Stimulated activated CD8-positive, alpha-beta memory T cell treated with anti-CD3 and anti-CD28 coated beads, Interleukin-12 subunit alpha, Interleukin-12 subunit beta, amount 100 ng/mL, for 24 hours (primary cell): ENCODE results near the gene OR5K2.

ENCODE experiments used
- DNase-seq: peaks from one replicate; pipeline ENCODE4 v3.0.0-alpha.2; 2020; ENCODE audit errors: extremely low read depth

The OR5K2 gene

DNA sequence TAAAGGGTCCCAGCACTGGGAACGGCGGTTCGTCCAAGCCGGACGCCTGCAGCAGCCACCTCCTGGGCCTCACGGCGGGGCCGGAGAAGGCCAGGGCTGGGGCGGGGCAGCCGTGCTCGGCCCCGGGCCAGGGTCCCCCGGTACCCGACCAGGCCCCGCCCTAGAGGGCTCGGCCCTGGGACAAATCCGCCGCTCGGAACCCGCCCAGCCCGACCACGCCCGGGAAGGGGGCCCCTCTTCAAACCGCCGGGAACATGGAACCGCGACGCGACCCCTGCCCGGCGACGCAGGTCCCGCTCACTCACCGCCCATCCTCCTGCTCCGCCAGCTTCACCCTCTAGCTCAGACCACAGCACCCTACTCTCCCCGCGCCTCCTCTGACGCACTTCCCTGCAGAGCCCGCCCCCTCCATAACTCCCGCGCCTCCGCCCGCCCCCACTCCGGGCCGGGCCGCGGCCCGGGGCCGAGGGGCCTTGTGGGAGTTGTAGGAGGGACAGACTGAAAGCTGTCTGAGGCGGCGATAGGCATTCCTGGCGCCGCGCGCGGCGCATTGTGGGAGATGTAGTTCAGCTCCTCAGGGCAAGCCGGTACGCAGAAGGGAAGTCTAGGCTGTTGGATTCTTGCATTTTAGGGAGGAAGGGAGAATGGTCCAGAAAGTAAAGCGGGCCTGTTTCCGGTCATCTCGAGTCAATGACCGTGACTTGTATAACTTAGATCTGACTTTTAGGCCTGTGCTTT, 25.2 kb downstream of the OR5K2 start, which contains the start of gene CLDND1:
CLDND1 (minus strand) TSS at position 359 of the 738 bp plus-strand sequence. CDS start 1,478 bp downstream, outside the sequence.
- peak; percentile 82 for DNase-seq

DNA sequence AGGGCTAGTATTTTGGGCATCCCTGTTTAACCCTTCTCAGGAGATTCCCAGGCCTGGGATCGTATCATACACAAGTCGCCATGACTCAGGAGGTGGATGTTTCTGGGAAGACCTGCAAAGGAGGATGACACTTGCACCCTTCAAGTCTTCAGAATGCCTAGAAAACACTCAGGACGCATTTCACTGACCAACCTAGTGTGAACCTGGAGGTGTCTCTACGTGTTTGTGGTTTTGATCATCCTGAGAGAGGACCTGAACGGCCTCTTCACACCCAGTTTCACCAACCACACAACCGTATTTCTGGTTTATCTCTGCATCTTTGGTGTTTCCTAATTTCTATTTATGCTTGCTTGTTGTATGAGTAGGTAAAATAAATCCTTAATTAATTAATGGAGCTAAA, 28.0 kb downstream of the OR5K2 start:
- DNase-seq: no peak

- DNase-seq: no peak
Observed at GRCh38 chr3:98528474-98529346, 31.2 kb downstream of the OR5K2 start.

GRCh38 chr3:98529856-98530459, 32.5 kb downstream of the OR5K2 start:
- DNase-seq: no peak

- no peak for DNase-seq
Observed at GRCh38 chr3:98530676-98531075, 33.2 kb downstream of the OR5K2 start.

GRCh38 chr3:98531622-98532274, 34.3 kb downstream of the OR5K2 start, which contains the start of gene GPR15:
GPR15 (plus strand) TSS chr3:98531978; CDS start chr3:98532034, 56 bp downstream.
- no peak for DNase-seq

- DNase-seq: no peak
Observed at GRCh38 chr3:98532275-98532637, 34.8 kb downstream of the OR5K2 start.

DNA sequence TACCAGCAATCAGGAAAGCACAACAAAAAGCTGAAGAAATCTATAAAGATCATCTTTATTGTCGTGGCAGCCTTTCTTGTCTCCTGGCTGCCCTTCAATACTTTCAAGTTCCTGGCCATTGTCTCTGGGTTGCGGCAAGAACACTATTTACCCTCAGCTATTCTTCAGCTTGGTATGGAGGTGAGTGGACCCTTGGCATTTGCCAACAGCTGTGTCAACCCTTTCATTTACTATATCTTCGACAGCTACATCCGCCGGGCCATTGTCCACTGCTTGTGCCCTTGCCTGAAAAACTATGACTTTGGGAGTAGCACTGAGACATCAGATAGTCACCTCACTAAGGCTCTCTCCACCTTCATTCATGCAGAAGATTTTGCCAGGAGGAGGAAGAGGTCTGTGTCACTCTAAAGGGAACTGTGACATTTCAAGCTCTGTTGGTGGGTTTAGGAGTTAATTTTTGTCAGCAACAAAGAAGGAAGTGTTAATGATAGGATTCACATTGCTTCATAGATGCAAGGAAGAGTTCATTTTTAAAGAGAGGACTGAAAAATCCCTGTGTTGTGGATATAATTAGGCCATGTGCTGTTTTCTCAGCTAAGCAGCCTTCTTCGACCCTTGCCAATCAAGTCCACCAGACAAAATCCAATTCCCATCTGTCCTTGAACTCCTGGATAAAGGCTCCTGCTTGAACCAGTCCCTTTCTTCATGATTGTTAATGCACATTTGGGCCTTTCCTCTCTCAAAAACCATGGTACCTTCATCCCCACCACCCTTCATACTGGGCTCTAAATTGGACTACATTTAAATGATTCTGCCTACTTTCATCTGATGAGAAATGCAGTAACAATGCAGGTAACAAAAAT, 35.5 kb downstream of the OR5K2 start:
- DNase-seq: no peak

DNA sequence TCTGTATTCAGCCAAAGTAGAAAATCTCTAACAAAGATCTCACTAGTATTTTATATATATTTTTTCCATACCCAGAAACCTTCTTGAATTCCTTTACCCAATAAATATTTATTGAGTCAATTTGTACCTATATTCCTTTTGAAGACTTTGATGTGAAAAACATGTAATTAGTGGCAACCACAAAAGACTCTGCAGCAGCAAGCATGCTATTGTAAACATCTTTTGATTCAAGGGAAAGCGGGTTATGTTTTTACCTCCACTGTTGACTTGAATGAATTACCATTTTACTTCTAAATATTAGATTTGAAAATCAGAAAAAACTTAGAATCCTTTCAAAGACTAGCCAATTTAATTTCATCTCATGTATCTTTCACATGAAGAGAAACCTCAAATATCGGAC, 36.7 kb downstream of the OR5K2 start:
- no peak for DNase-seq

DNA sequence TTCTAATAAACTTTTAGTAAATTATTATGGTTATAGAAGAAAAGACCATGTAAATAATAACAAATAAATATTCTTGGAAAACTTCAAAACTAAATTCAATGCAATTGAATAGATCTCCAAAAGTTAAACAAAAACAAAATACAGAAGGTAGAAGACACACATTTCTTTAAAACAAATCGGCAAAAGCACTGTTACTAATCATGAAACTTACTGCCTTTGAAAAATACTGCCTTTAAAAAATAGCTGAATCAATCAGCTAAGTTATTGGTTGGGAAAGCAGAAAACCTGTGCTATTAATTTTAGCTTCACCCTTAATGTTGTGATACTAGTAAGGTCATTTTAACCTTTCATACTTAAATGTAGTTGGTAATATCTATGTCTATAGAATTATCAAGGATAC, 37.3 kb downstream of the OR5K2 start:
- no peak for DNase-seq

- DNase-seq: no peak
Observed at GRCh38 chr3:98536456-98537017, 39.1 kb downstream of the OR5K2 start.

DNA sequence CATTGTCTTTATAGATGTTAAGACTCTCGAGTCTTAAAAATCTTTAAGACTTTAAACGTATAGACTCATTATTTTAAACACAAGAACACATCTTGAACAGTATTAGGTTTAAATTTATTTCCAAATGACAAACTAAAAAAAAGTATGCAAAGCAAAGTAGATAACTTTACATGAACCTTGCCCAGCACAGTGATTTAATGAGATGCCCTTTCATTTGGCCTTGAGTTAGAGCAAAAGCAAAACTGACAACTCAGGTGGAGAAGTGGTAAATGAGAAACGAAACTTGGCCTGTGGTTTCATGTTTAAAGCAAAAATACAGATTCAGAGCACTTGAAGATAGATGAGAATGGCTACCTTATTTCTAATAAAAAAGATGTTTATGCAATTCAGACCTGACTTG, 42.9 kb downstream of the OR5K2 start:
- DNase-seq: no peak

GRCh38 chr3:98541695-98542094, 44.2 kb downstream of the OR5K2 start:
- DNase-seq: no peak

DNA sequence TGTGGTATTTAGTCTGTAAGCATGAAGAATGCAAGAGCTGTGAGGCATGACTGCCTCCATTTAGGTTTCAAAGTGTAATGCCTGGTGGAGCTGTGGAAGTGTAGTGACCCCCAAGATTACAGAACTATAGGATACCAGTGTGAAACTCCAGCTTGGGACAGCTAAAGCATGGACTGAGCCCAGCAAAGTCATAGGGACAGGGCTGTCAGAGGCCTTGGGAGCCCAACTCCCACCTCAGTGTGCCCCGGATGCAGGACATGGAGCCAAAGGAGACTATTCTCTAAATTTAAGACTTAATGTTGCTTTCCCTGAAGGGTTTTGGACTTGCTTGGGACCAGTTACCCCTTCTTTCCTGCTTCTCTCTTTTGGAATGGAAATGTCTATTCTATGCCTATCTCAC, 45.1 kb downstream of the OR5K2 start:
- no peak for DNase-seq

DNA sequence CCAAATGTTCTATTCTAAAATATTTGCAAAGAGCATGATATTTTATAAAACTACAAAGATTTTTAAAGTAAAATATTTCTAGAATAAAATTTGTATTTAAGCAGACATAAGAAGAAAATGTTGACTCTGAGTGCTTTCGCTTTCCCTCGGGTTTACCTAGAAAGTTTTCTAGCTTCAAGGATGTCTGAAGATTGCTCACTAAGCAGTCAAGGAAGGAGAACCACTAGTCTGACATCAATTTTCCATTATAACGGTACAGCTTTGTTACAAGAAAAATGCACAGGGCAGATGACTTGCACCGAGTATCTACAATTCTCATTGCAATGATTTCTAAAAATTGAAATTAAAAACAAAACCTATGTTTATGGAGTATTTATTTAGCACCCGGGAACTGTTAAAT, 48.5 kb downstream of the OR5K2 start:
- no peak for DNase-seq
